ENCODE measurements around the gene USP26. TPM values are rescaled to one million over a fixed set of nuclear protein-coding genes. Genes with fewer than 3 reads are reported as not detected.
"Not testable (repeated sequence)": the region's sequence is repeated elsewhere in the genome, so short reads cannot be mapped to it uniquely, and the experiment has no call there.

Gene USP26
- total RNA-seq, 3 donors from 2014 or later, result not detected

DNA sequence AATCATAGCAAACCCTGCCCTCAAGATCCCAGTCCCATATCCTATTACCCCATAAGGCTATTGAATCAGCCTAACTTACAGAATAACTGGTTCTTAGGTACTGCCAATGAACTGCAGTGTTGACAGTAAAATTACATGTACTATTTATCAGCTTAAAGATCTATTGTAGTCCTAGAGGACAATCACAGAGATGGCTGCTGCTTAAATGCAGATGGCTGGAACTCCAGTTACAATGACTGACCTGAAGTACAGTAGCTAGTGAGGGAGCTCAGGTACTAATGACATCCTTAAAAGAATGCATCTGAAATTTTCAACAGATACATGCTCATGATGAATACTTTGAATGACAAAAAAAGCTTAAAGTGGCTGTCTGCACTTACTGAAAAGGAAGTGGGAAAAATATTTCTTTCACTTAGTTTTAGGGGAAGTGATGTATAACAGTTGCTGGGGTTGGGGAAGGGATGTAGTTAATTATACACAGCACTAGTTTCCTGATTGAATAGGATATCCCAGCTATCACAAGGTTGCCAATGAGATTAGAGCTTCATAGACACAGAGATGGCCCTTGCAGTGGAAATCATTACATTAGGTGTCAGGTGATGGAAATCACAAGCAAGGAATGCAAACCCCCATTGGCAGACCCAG is 42.0 kb downstream of the USP26 start:
- Histone ChIP-seq H3K4me1 (no peaks in the 10 kb centered on the region), H3K9me3 (no peaks in the 10 kb centered on the region), H3K27me3 (peaks cover 0 to 46% of the 10 kb centered on the region in 2 donors), H3K27ac (no peak overlapping the region), H3K4me3 (no peak overlapping the region), H3K36me3 (no peaks in the 10 kb centered on the region)
- intact Hi-C loops (cut with DNase I; ENCODE audit: low total_unique reads), result loop anchor here (10.0 kb wide), 1 partner anchor 1010 kb away; no protein-coding TSS in a partner anchor
- no peak for DNase-seq (ENCODE audit: low spot score in 2 of 2)
- TF ChIP-seq POLR2AphosphoS5 (IDR thresholded peaks at IDR 0.05) (no peak), POLR2A (IDR thresholded peaks at IDR 0.05) (no peak)
- TF ChIP-seq, protein P1, sequence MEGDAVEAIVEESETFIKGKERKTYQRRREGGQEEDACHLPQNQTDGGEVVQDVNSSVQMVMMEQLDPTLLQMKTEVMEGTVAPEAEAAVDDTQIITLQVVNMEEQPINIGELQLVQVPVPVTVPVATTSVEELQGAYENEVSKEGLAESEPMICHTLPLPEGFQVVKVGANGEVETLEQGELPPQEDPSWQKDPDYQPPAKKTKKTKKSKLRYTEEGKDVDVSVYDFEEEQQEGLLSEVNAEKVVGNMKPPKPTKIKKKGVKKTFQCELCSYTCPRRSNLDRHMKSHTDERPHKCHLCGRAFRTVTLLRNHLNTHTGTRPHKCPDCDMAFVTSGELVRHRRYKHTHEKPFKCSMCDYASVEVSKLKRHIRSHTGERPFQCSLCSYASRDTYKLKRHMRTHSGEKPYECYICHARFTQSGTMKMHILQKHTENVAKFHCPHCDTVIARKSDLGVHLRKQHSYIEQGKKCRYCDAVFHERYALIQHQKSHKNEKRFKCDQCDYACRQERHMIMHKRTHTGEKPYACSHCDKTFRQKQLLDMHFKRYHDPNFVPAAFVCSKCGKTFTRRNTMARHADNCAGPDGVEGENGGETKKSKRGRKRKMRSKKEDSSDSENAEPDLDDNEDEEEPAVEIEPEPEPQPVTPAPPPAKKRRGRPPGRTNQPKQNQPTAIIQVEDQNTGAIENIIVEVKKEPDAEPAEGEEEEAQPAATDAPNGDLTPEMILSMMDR (IDR thresholded peaks at IDR 0.05), result no peak

- H3K9me3 ChIP-seq, result no peaks in the 10 kb centered on the region
- H3K4me1 ChIP-seq, result no peaks in the 10 kb centered on the region
- H3K27me3 ChIP-seq, result peaks cover 0 to 44% of the 10 kb centered on the region in 2 donors
- H3K27ac ChIP-seq, result no peak overlapping the region
- no peak overlapping the region for H3K4me3 ChIP-seq
- intact Hi-C loops (cut with DNase I; ENCODE audit: low total_unique reads), result loop anchor here (10.0 kb wide), 1 partner anchor 1011 kb away; no protein-coding TSS in a partner anchor
- H3K36me3 ChIP-seq, result no peaks in the 10 kb centered on the region
- no peak for DNase-seq (ENCODE audit: low spot score in 2 of 2)
- TF ChIP-seq, protein P1 (IDR thresholded peaks at IDR 0.05), result no peak
- TF ChIP-seq POLR2A (IDR thresholded peaks at IDR 0.05) (no peak), POLR2AphosphoS5 (IDR thresholded peaks at IDR 0.05) (no peak)
Measured at GRCh38 chrX:133053861-133054598, 42.9 kb downstream of the USP26 start.

DNA sequence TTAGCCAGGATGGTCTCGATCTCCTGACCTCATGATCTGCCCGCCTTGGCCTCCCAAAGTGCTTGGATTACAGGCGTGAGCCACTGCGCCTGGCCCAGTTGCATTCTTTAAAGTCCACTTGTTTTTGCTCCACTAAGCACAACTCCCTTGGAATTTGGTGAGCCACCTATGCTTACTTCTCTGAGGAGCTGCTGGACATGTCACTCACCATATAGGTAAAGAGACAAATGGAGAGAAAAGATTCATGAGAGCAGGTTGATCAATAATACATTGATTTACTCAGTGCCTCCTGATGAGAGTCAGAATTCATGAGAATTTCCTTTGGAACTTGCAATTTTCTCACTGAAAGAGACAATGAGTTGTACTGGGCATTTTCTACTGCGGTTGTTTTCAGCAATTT is 48.2 kb downstream of the USP26 start:
- Histone ChIP-seq H3K27ac (no peak overlapping the region), H3K9me3 (no peaks in the 10 kb centered on the region), H3K27me3 (peaks cover 0 to 57% of the 10 kb centered on the region in 2 donors), H3K4me1 (no peaks in the 10 kb centered on the region), H3K4me3 (no peak overlapping the region), H3K36me3 (no peaks in the 10 kb centered on the region)
- intact Hi-C loops (cut with DNase I; ENCODE audit: low total_unique reads), result no loop called here
- TF ChIP-seq, protein P1 (IDR thresholded peaks at IDR 0.05), result no peak
- TF ChIP-seq POLR2AphosphoS5 (IDR thresholded peaks at IDR 0.05) (no peak), POLR2A (IDR thresholded peaks at IDR 0.05) (no peak)
- no peak for DNase-seq (ENCODE audit: low spot score in 2 of 2)

- no peaks in the 10 kb centered on the region for H3K4me1 ChIP-seq
- no peak for DNase-seq (ENCODE audit: low spot score in 2 of 2)
- no peak overlapping the region for H3K27ac ChIP-seq
- H3K9me3 ChIP-seq, result no peaks in the 10 kb centered on the region
- intact Hi-C loops (cut with DNase I; ENCODE audit: low total_unique reads), result no loop called here
- no peaks in the 10 kb centered on the region for H3K36me3 ChIP-seq
- no peak overlapping the region for H3K4me3 ChIP-seq
- H3K27me3 ChIP-seq, result peaks cover 0 to 51% of the 10 kb centered on the region in 2 donors
- TF ChIP-seq POLR2A (IDR thresholded peaks at IDR 0.05), result no peak
- TF ChIP-seq, protein P1 (IDR thresholded peaks at IDR 0.05), result no peak
- no peak for TF ChIP-seq POLR2AphosphoS5 (IDR thresholded peaks at IDR 0.05)
Measured at GRCh38 chrX:133046601-133047000, 50.3 kb downstream of the USP26 start.

DNA sequence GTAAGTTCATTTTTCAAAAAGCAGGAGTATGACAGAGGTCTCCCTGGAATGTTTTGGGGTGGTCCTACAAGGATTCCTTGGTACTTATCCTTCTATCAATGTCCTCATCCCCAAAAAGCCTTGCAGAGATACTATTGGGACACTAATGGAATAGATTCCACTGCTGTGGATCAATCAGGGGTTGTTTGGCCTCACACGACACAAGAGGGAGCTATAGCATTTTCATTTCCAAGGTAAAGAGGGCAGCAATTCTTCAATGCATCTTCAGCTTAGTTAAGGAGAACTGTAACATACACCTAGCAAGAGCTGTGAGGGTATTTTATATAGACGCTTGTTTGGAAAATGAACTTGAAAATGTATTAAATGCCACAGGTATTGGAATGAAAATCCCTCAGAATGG is 50.9 kb downstream of the USP26 start:
- intact Hi-C loops (cut with DNase I; ENCODE audit: low total_unique reads), result no loop called here
- TF ChIP-seq, protein P1 (IDR thresholded peaks at IDR 0.05), result no peak
- TF ChIP-seq POLR2AphosphoS5 (IDR thresholded peaks at IDR 0.05) (no peak), POLR2A (IDR thresholded peaks at IDR 0.05) (no peak)
- Histone ChIP-seq H3K4me1 (no peaks in the 10 kb centered on the region), H3K9me3 (no peaks in the 10 kb centered on the region), H3K4me3 (no peak overlapping the region), H3K27ac (no peak overlapping the region), H3K36me3 (no peaks in the 10 kb centered on the region), H3K27me3 (peaks cover 0 to 45% of the 10 kb centered on the region in 2 donors)
- no peak for DNase-seq (ENCODE audit: low spot score in 2 of 2)

DNA sequence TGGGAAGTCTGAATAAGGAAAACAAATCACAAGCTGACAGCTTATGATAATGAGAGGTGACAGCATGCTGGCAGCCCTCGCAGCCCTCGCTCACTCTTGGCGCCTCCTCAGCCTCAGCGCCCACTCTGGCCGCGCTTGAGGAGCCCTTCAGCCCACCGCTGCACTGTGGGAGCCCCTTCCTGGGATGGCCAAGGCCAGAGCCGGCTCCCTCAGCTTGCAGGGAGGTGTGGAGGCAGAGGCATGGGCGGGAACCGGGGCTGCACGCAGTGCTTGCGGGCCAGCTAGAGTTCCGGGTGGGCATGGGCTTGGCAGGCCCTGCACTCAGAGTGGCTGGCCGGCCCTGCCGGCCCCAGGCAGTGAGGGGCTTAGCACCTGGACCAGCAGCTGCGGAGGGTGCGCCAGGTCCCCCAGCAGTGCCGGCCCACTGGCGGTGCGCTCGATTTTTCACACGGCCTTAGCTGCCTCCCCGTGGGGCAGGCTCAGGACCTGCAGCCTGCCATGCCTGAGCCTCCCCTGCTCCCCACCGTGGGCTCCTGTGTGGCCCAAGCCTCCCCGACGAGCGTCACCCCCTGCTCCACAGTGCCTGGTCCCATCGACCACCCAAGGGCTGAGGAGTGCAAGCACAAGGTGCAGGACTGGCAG is 52.6 kb downstream of the USP26 start:
- intact Hi-C loops (cut with DNase I; ENCODE audit: low total_unique reads); H3K36me3 ChIP-seq; H3K9me3 ChIP-seq; H3K4me1 ChIP-seq; DNase-seq (ENCODE audit: low spot score in 2 of 2); H3K27ac ChIP-seq; H3K4me3 ChIP-seq: not testable (repeated sequence)
- peaks cover 0 to 38% of the 10 kb centered on the region in 2 donors for H3K27me3 ChIP-seq

All from breast epithelium (tissue), 4 donors.